DND-41 (cell line): ENCODE data around the gene ITIH3.

Experiments used
- ATAC-seq: fragments of 200-7000 bp; cut with Tn5 transposase; 3 replicates; pipeline ENCODE4 v1.9.1; 2021; ENCODE audit warnings: low read depth; ENCODE audit not compliant: insufficient read depth
- DNase-seq: peaks from one replicate; pipeline ENCODE4 v3.0.0-alpha.2; 2020
- H2AFZ ChIP-seq: 2 replicates; pipeline ENCODE4 v1.6.0; 2012; ENCODE audit warnings: low read depth, low read length
- H3K27ac ChIP-seq: 2 replicates; pipeline ENCODE4 v1.5.1; 2012; ENCODE audit warnings: low read length, inconsistent platforms
- H3K27me3 ChIP-seq: fragments of 200-600 bp; sonication (generic); 2 replicates; pipeline ENCODE4 v1.6.0; 2012; ENCODE audit warnings: low read length, mild to moderate bottlenecking, inconsistent platforms; ENCODE audit not compliant: insufficient read depth, poor library complexity
- H3K36me3 ChIP-seq: 2 replicates; pipeline ENCODE4 v1.5.1; 2012; ENCODE audit warnings: low read length, inconsistent platforms; ENCODE audit not compliant: insufficient read depth
- H3K4me1 ChIP-seq: 2 replicates; pipeline ENCODE4 v1.5.1; 2012; ENCODE audit warnings: mild to moderate bottlenecking, low read length; ENCODE audit not compliant: insufficient read depth
- H3K4me2 ChIP-seq: 2 replicates; pipeline ENCODE4 v1.6.0; 2012; ENCODE audit warnings: mild to moderate bottlenecking, moderate library complexity, low read length, inconsistent platforms; ENCODE audit not compliant: insufficient read depth
- H3K4me3 ChIP-seq, 2 experiments: fragments of 200-600 bp in 1 of 2; shearing (Covaris generic) in 1 of 2; 2 replicates each; pipeline ENCODE4 v1.5.1; 2012 to 2016; ENCODE audit warnings: inconsistent platforms in 2 of 2, low read length in 2 of 2, mild to moderate bottlenecking in 2 of 2, low read depth in 1 of 2, moderate library complexity in 1 of 2
- H3K79me2 ChIP-seq: 2 replicates; pipeline ENCODE4 v1.6.0; 2012; ENCODE audit warnings: low read length, inconsistent platforms; ENCODE audit not compliant: insufficient read depth
- H3K9ac ChIP-seq: 2 replicates; pipeline ENCODE4 v1.6.0; 2012; ENCODE audit warnings: low read depth, mild to moderate bottlenecking, inconsistent platforms, low read length, moderate library complexity
- H3K9me3 ChIP-seq: 2 replicates; pipeline ENCODE4 v1.5.1; 2012; ENCODE audit warnings: low read length, moderate library complexity, mild to moderate bottlenecking, inconsistent platforms; ENCODE audit not compliant: insufficient read depth, severe bottlenecking
- H4K20me1 ChIP-seq: 2 replicates; pipeline ENCODE4 v1.6.0; 2012; ENCODE audit warnings: low read length; ENCODE audit not compliant: insufficient read depth
- EZH2 ChIP-seq: IDR thresholded peaks from 3 replicates; pipeline ENCODE4 v1.6.1; 2012; ENCODE audit warnings: borderline replicate concordance, low read depth, mild to moderate bottlenecking, moderate library complexity, low read length, inconsistent platforms; ENCODE audit not compliant: severe bottlenecking
- TF ChIP-seq, protein P1 (sequence below): IDR thresholded peaks from 2 replicates; pipeline ENCODE4 v1.5.1; 2012; ENCODE audit warnings: borderline replicate concordance, low read length, moderate library complexity, mild to moderate bottlenecking; ENCODE audit not compliant: poor library complexity, severe bottlenecking; ENCODE audit errors: extremely low read depth

ITIH3 gene

DNA sequence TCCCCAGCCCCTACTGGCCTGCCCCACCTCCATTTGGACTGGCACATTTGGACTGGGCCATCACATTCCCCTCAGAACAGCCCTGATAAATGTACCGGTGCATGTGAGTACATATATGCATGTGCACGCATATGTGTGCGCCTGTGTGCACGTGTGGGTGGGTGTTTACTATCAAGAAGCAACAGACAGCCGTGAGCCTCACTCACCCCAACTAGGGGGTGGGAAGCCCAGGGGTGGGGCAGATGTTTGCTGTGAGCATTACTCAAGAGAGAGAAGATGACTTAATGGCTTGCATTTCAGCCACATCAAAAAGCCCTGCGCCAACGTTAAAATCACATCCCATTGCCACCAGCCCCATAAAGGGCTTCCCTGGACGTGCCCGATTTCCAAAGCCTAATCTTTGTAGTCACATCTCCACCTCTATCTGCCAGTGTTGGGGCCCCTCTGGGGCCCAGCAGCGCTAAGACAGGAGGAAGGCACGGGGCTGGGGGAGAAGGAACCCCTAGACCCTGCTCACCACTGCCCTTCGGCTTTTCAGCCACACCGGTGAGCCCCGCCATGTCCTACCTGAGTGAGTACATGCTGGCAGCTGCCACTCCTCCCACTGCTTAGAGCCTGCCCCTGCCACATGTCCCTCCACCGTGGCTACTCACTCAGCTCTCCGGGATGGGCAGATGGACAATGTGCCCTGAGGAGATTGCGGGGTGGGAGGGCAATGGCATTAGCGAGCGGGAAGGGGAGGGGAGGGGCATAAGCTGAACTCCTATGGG, 10.9 kb downstream of the ITIH3 start:
- H3K36me3 ChIP-seq = no peaks in the 10 kb centered on the region
- no peak overlapping the region for H3K9ac ChIP-seq
- H3K27me3 ChIP-seq = no peaks in the 10 kb centered on the region
- H3K9me3 ChIP-seq = no peaks in the 10 kb centered on the region
- no peaks in the 10 kb centered on the region for H4K20me1 ChIP-seq
- TF ChIP-seq EZH2 = no peak
- TF ChIP-seq, protein P1, sequence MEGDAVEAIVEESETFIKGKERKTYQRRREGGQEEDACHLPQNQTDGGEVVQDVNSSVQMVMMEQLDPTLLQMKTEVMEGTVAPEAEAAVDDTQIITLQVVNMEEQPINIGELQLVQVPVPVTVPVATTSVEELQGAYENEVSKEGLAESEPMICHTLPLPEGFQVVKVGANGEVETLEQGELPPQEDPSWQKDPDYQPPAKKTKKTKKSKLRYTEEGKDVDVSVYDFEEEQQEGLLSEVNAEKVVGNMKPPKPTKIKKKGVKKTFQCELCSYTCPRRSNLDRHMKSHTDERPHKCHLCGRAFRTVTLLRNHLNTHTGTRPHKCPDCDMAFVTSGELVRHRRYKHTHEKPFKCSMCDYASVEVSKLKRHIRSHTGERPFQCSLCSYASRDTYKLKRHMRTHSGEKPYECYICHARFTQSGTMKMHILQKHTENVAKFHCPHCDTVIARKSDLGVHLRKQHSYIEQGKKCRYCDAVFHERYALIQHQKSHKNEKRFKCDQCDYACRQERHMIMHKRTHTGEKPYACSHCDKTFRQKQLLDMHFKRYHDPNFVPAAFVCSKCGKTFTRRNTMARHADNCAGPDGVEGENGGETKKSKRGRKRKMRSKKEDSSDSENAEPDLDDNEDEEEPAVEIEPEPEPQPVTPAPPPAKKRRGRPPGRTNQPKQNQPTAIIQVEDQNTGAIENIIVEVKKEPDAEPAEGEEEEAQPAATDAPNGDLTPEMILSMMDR = no peak
- ATAC-seq = no peak
- H3K27ac ChIP-seq = no peak overlapping the region
- DNase-seq = peak; percentile 11
- no peak overlapping the region for H3K4me3 ChIP-seq
- no peaks in the 10 kb centered on the region for H3K79me2 ChIP-seq
- 0 out of 2 replicates have a peak, but pooled peaks cover 3% of the 10 kb centered on the region for H3K4me1 ChIP-seq
- H2AFZ ChIP-seq = no peak overlapping the region
- H3K4me2 ChIP-seq = no peak overlapping the region

DNA sequence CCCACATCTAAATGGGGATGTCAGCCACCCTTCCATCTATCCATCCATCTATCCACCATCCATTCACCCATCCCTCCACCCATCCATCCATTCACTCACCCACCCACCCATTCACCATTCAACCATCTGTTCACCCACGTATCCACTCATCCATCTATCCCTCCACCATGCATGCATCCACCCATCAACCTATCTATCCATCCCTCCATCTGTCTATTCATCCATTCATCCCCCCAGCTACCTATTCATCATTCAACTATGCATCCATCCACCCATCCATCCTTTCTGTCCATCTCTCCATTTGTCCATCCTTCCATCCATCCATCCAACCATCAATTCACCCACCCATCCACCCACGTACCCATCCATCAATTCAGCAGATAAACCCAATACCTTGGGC, 14.6 kb downstream of the ITIH3 start:
- no peak for TF ChIP-seq EZH2
- no peaks in the 10 kb centered on the region for H3K27me3 ChIP-seq
- 0 out of 2 replicates have a peak, but pooled peaks cover 3% of the 10 kb centered on the region for H3K4me1 ChIP-seq
- no peak overlapping the region for H3K4me2 ChIP-seq
- H3K79me2 ChIP-seq = no peaks in the 10 kb centered on the region
- DNase-seq = no peak
- no peak for ATAC-seq
- no peaks in the 10 kb centered on the region for H4K20me1 ChIP-seq
- no peak overlapping the region for H3K4me3 ChIP-seq
- H3K9me3 ChIP-seq = no peaks in the 10 kb centered on the region
- no peak overlapping the region for H3K27ac ChIP-seq
- no peak overlapping the region for H2AFZ ChIP-seq
- H3K9ac ChIP-seq = no peak overlapping the region
- no peaks in the 10 kb centered on the region for H3K36me3 ChIP-seq

DNA sequence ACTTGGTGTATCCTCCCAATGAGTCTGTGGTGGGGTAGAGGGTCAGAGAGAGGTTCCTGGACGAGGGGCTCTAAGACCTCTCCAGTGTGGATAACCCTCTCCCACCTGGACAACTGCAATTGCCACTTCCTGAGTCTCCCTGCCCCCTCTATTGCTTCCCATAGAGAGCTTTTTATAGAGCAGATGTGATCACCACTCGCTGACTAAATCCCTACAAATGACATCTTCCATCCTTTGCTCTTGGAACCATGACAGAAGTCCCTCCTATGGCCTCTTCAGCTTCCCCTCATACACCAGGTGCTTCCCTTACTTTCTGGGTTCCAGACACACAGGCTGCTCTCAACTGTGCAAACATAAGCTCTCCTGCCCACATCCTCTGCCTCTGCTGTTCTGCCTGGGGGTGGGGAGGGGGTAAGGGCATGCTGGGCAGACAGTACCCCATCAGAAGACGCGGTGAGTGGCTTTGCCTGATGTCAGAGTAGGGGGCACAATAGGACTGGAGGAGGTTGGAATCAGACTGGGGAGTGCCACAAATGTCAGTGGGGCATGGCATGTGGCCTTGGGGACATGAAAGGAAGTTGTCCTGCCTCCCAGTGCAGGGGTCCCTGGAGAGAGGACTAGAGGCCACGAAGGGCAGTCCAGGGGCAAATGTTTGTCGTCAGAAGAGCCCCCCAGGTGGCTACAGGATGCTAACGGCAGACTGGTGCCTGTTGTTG, 15.2 kb downstream of the ITIH3 start:
- H3K4me3 ChIP-seq = no peak overlapping the region

DNA sequence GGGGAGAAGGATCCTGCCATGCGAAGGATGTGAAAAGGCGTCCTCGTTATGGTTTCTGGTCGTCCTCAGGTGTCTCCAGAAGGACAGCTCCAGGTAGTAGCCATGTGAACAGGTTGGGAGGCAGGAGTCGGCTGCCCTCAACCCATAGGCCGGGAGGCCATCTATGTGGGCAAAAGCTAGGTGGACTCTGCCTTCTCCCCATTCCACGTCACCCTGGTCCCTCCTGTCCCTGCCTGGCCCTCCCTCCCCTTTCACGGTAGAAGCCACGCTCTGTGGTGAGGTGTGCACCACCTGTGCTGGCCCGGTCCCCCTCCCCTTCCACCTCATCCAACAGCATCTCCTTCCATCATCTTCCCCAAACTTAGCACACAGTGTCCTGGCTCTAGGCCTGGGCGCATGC, 16.3 kb downstream of the ITIH3 start:
- H4K20me1 ChIP-seq = no peaks in the 10 kb centered on the region
- H2AFZ ChIP-seq = no peak overlapping the region
- no peaks in the 10 kb centered on the region for H3K36me3 ChIP-seq
- H3K79me2 ChIP-seq = no peaks in the 10 kb centered on the region
- H3K9me3 ChIP-seq = no peaks in the 10 kb centered on the region
- H3K9ac ChIP-seq = no peak overlapping the region
- TF ChIP-seq, protein P1 = no peak
- no peak for TF ChIP-seq EZH2
- DNase-seq (no peak), ATAC-seq (no peak)
- no peak overlapping the region for H3K4me3 ChIP-seq
- H3K27me3 ChIP-seq = no peaks in the 10 kb centered on the region
- no peak overlapping the region for H3K27ac ChIP-seq
- H3K4me1 ChIP-seq = 0 out of 2 replicates have a peak, but pooled peaks cover 3% of the 10 kb centered on the region
- H3K4me2 ChIP-seq = no peak overlapping the region

More for the DNA sequence above, 15.2 kb downstream of the ITIH3 start:
- TF ChIP-seq EZH2 = no peak
- Histone ChIP-seq H3K9me3 (no peaks in the 10 kb centered on the region), H2AFZ (no peak overlapping the region), H4K20me1 (no peaks in the 10 kb centered on the region), H3K4me1 (0 out of 2 replicates have a peak, but pooled peaks cover 3% of the 10 kb centered on the region), H3K79me2 (no peaks in the 10 kb centered on the region), H3K27ac (no peak overlapping the region), H3K27me3 (no peaks in the 10 kb centered on the region), H3K9ac (no peak overlapping the region), H3K4me2 (no peak overlapping the region), H3K36me3 (no peaks in the 10 kb centered on the region)
- DNase-seq = peak; percentile 71
- ATAC-seq = peak; percentile 94
